ENCODE data around the gene PTF1A. TPM values are rescaled to one million over a fixed set of nuclear protein-coding genes. Genes with fewer than 3 reads are reported as not detected.

The PTF1A gene
- total and polyA plus RNA-seq, 2 of the 4 experiments (the other 2 are of a cell fraction): not detected

- Histone ChIP-seq H3K36me3 (ENCODE audit: control insufficient read depth, insufficient read depth, low read length) (no peaks in the 10 kb centered on the region), H2BK120ac (ENCODE audit: low read depth, low read length) (no peak overlapping the region), H2BK15ac (ENCODE audit: low read depth, low read length) (no peak overlapping the region), H3K56ac (ENCODE audit: extremely low read depth, insufficient read depth, low read length) (no peak overlapping the region), H2BK5ac (ENCODE audit: low read depth, low read length, poor library complexity, severe bottlenecking) (no peak overlapping the region), H4K8ac (ENCODE audit: low read depth in 2 of 2, low read length in 2 of 2) (no peak overlapping the region), H3K4ac (ENCODE audit: low read depth, low read length) (no peak overlapping the region), H2AFZ (replicated peaks; ENCODE audit: low read length, poor library complexity) (no peak overlapping the region), H3K18ac (ENCODE audit: low read depth, low read length) (no peak overlapping the region), H3K4me1 (ENCODE audit: control insufficient read depth, insufficient read depth, low read length) (no peaks in the 10 kb centered on the region), H3K4me2 (ENCODE audit: low read depth, low read length) (no peak overlapping the region), H3K9ac (ENCODE audit: low read depth, low read length) (no peak overlapping the region), H3K27me3 (ENCODE audit: control insufficient read depth, insufficient read depth, low read length) (peaks cover 2% of the 10 kb centered on the region; the same call in 1 of the 2 replicates), H3K9me3 (ENCODE audit: control insufficient read depth, insufficient read depth, low read length) (no peaks in the 10 kb centered on the region), H4K5ac (ENCODE audit: low read depth, low read length) (no peak overlapping the region), H4K20me1 (ENCODE audit: insufficient read depth, low read length) (no peaks in the 10 kb centered on the region), H3K9me1 (ENCODE audit: insufficient read depth, low read length) (no peaks in the 10 kb centered on the region), H3K27ac (ENCODE audit: insufficient read depth, low read length) (no peak overlapping the region), H3K23ac (ENCODE audit: low read depth, low read length) (no peak overlapping the region), H2AK9ac (replicated peaks; ENCODE audit: low read depth, low read length, poor library complexity) (peak overlapping the region; percentile 55), H3K4me3 (ENCODE audit: insufficient read depth, low read depth, low read length) (no peak overlapping the region), H3K79me1 (ENCODE audit: low read depth in 1 of 2, low read length in 2 of 2) (no peaks in the 10 kb centered on the region), H2AK5ac (ENCODE audit: low read depth, low read length) (no peak overlapping the region), H2BK20ac (ENCODE audit: low read depth, low read length) (no peak overlapping the region), H4K91ac (ENCODE audit: insufficient read depth, low read depth, low read length) (no peak overlapping the region), H3K14ac (replicated peaks; ENCODE audit: low read depth, low read length) (no peak overlapping the region)
- no TSS peak for BruUV-seq (replicated peaks)
- intact Hi-C loops (cut with micrococcal nuclease): no loop called here
- ChIA-PET CTCF (interaction anchor here (0.8 to 2.0 kb wide), 3 partner anchors 8 to 138 kb away, joined by 3 to 12 read pairs (median 4); no protein-coding TSS in a partner anchor), POLR2A (ENCODE audit: unreplicated experiment) (interaction anchor here (0.5 kb wide), 1 partner anchor 1311 kb away, joined by 4 read pairs; no protein-coding TSS in a partner anchor)
- DNase-seq: no peak
- in situ Hi-C loops (cut with MboI; ENCODE audit: low sequenced_read_pairs): loop anchor here (10.0 to 25.0 kb wide), 5 partner anchors 148 to 1355 kb away; partner anchors contain the start of gene KIAA1217
- dilution Hi-C loops (cut with HindIII; ENCODE audit: low sequenced_read_pairs, unreplicated experiment): no loop called here
- TF ChIP-seq MAZ (IDR thresholded peaks at IDR 0.05; ENCODE audit: borderline replicate concordance, low read depth, low read length) (no peak), ELK1 (IDR thresholded peaks at IDR 0.05; ENCODE audit: borderline replicate concordance, low read depth, low read length) (no peak), CHD1 (IDR thresholded peaks at IDR 0.05; ENCODE audit: low read depth, low read length) (no peak), RAD21 (IDR thresholded peaks at IDR 0.05; ENCODE audit: low read length) (no peak), MAFK (IDR thresholded peaks at IDR 0.05; ENCODE audit: low read depth, low read length) (no peak), FOS (IDR thresholded peaks at IDR 0.05; ENCODE audit: low read depth, low read length) (no peak), USF2 (IDR thresholded peaks at IDR 0.05; ENCODE audit: low read depth, low read length) (no peak), CEBPB (IDR thresholded peaks at IDR 0.05; ENCODE audit: low read depth, low read length) (no peak), NFE2L2 (IDR thresholded peaks at IDR 0.05; ENCODE audit: low read depth, low read length) (no peak), SMC3 (IDR thresholded peaks at IDR 0.05; ENCODE audit: low read depth, low read length) (no peak), RCOR1 (IDR thresholded peaks at IDR 0.05; ENCODE audit: insufficient replicate concordance, low read length) (no peak), RFX5 (IDR thresholded peaks at IDR 0.05; ENCODE audit: low read depth, low read length) (no peak), CTCF (conservative IDR thresholded peaks at IDR 0.05; ENCODE audit: low read depth, low read length) (no peak), MXI1 (IDR thresholded peaks at IDR 0.05; ENCODE audit: borderline replicate concordance, low read depth, low read length) (no peak)
- 74% methylated on average over 5 of the region's 14 CpGs; no CpG with 5 or more reads in 1 of the 2 experiments for WGBS, 2 experiments (ENCODE audit: extremely low coverage in 2 of 2, insufficient read length in 1 of 2)
- ATAC-seq (ENCODE audit: low read depth): no peak
Measured at GRCh38 chr10:23157239-23157681, 34.9 kb upstream of the PTF1A start.

Measured in IMR-90 (cell line).